ENCODE results near the gene EFCAB6. TPM values are rescaled to one million over a fixed set of nuclear protein-coding genes. Genes with fewer than 3 reads are reported as not detected.

Gene EFCAB6
- total and polyA plus RNA-seq, 2 of the 13 experiments (the other 11 are each of a cell fraction or from before 2014, with no cell fraction given) = not detected

DNA sequence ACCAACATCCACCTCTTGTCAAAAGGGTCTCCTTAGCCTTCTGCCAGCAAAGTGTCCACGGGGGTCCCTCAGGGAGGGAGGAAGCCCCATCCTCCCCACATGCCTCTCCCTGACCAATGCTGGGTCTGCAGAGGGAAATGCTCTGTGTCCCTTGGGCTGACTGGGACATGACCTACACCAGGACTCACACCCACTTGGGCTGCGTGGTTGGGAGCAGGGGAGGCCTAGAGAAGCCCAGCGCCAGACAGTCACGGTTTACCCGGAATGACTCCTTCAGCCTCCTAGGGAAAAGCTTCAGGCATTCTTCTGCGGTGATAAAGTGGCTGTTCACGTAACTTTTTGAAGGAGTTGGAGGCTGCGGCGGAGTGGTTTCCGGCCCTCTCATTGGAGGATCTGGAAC lies 180.3 kb downstream of the EFCAB6 start:
- Histone ChIP-seq H3K36me3 (replicated peaks in 1 of 2; ENCODE audit: control insufficient read depth in 1 of 2, insufficient read depth in 2 of 2, low read length in 2 of 2) (no peaks in the 10 kb centered on the region), H3K9ac (ENCODE audit: insufficient read depth, low read depth, low read length) (no peak overlapping the region), H3K4me1 (ENCODE audit: insufficient read depth, low read length) (no peaks in the 10 kb centered on the region), H4K20me1 (ENCODE audit: insufficient read depth, low read length) (no peaks in the 10 kb centered on the region), H3K4me2 (ENCODE audit: low read depth, low read length) (no peak overlapping the region), H3K79me2 (ENCODE audit: insufficient read depth, low read length) (no peaks in the 10 kb centered on the region), H3K27ac (ENCODE audit: extremely low read length, insufficient read depth, low read length) (no peak overlapping the region), H3K27me3 (ENCODE audit: control insufficient read depth in 1 of 2, insufficient read depth in 2 of 2, low read length in 2 of 2) (peaks cover 2 to 19% of the 10 kb centered on the region in 2 experiments; a peak in 3 of 5 replicates), H3K4me3 (replicated peaks in 1 of 3; ENCODE audit: insufficient read depth in 1 of 3, low read depth in 2 of 3, low read length in 3 of 3) (no peak overlapping the region), H2AFZ (ENCODE audit: low read length) (no peak overlapping the region), H3K9me3 (ENCODE audit: low read length) (no peaks in the 10 kb centered on the region)
- ChIA-PET POLR2A (no interaction called here), CTCF (ENCODE audit: low intra/inter-chr PET ratio, low total read pairs) (no interaction called here)
- intact Hi-C loops (cut with micrococcal nuclease; ENCODE audit: unreplicated experiment) = no loop called here
- in situ Hi-C loops (cut with HindIII; ENCODE audit: extremely low pct_ligation_motif_present, low pct_unique_long_range_greater_than_20kb) = no loop called here
- 80% methylated on average over 5 of the region's 10 CpGs for WGBS (ENCODE audit: low lambda C conversion rate)
- DNase-seq (ENCODE audit: low spot score) (no peak), FAIRE-seq (no peak), ATAC-seq (no peak)
- no TSS peak for BruUV-seq (replicated peaks)
- TF ChIP-seq, protein P1, sequence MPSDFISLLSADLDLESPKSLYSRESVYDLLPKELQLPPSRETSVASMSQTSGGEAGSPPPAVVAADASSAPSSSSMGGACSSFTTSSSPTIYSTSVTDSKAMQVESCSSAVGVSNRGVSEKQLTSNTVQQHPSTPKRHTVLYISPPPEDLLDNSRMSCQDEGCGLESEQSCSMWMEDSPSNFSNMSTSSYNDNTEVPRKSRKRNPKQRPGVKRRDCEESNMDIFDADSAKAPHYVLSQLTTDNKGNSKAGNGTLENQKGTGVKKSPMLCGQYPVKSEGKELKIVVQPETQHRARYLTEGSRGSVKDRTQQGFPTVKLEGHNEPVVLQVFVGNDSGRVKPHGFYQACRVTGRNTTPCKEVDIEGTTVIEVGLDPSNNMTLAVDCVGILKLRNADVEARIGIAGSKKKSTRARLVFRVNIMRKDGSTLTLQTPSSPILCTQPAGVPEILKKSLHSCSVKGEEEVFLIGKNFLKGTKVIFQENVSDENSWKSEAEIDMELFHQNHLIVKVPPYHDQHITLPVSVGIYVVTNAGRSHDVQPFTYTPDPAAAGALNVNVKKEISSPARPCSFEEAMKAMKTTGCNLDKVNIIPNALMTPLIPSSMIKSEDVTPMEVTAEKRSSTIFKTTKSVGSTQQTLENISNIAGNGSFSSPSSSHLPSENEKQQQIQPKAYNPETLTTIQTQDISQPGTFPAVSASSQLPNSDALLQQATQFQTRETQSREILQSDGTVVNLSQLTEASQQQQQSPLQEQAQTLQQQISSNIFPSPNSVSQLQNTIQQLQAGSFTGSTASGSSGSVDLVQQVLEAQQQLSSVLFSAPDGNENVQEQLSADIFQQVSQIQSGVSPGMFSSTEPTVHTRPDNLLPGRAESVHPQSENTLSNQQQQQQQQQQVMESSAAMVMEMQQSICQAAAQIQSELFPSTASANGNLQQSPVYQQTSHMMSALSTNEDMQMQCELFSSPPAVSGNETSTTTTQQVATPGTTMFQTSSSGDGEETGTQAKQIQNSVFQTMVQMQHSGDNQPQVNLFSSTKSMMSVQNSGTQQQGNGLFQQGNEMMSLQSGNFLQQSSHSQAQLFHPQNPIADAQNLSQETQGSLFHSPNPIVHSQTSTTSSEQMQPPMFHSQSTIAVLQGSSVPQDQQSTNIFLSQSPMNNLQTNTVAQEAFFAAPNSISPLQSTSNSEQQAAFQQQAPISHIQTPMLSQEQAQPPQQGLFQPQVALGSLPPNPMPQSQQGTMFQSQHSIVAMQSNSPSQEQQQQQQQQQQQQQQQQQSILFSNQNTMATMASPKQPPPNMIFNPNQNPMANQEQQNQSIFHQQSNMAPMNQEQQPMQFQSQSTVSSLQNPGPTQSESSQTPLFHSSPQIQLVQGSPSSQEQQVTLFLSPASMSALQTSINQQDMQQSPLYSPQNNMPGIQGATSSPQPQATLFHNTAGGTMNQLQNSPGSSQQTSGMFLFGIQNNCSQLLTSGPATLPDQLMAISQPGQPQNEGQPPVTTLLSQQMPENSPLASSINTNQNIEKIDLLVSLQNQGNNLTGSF (CRISPR knock-in tag; IDR thresholded peaks at IDR 0.05) = no peak
- TF ChIP-seq, protein P2, sequence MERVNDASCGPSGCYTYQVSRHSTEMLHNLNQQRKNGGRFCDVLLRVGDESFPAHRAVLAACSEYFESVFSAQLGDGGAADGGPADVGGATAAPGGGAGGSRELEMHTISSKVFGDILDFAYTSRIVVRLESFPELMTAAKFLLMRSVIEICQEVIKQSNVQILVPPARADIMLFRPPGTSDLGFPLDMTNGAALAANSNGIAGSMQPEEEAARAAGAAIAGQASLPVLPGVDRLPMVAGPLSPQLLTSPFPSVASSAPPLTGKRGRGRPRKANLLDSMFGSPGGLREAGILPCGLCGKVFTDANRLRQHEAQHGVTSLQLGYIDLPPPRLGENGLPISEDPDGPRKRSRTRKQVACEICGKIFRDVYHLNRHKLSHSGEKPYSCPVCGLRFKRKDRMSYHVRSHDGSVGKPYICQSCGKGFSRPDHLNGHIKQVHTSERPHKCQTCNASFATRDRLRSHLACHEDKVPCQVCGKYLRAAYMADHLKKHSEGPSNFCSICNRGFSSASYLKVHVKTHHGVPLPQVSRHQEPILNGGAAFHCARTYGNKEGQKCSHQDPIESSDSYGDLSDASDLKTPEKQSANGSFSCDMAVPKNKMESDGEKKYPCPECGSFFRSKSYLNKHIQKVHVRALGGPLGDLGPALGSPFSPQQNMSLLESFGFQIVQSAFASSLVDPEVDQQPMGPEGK (CRISPR knock-in tag; IDR thresholded peaks at IDR 0.05) = no peak
- TF ChIP-seq MXD3 (CRISPR knock-in tag; IDR thresholded peaks at IDR 0.05) (no peak), ZNF850 (CRISPR knock-in tag; conservative IDR thresholded peaks at IDR 0.05) (no peak), ZBTB7B (CRISPR knock-in tag; IDR thresholded peaks at IDR 0.05) (no peak), ZMAT3 (CRISPR knock-in tag; conservative IDR thresholded peaks at IDR 0.05) (no peak), ZNF510 (CRISPR knock-in tag; IDR thresholded peaks at IDR 0.05; ENCODE audit: low read depth) (no peak), ZNF543 (CRISPR knock-in tag; IDR thresholded peaks at IDR 0.05) (no peak), TFDP2 (CRISPR knock-in tag; IDR thresholded peaks at IDR 0.05) (no peak), ZNF101 (CRISPR knock-in tag; IDR thresholded peaks at IDR 0.05; ENCODE audit: borderline replicate concordance, low read depth) (no peak), MYC (CRISPR knock-in tag; IDR thresholded peaks at IDR 0.05; ENCODE audit: borderline replicate concordance) (no peak), TCF12 (IDR thresholded peaks at IDR 0.05) (no peak), TCF12 (CRISPR knock-in tag; IDR thresholded peaks at IDR 0.05) (no peak)
- TF ChIP-seq, protein P3, sequence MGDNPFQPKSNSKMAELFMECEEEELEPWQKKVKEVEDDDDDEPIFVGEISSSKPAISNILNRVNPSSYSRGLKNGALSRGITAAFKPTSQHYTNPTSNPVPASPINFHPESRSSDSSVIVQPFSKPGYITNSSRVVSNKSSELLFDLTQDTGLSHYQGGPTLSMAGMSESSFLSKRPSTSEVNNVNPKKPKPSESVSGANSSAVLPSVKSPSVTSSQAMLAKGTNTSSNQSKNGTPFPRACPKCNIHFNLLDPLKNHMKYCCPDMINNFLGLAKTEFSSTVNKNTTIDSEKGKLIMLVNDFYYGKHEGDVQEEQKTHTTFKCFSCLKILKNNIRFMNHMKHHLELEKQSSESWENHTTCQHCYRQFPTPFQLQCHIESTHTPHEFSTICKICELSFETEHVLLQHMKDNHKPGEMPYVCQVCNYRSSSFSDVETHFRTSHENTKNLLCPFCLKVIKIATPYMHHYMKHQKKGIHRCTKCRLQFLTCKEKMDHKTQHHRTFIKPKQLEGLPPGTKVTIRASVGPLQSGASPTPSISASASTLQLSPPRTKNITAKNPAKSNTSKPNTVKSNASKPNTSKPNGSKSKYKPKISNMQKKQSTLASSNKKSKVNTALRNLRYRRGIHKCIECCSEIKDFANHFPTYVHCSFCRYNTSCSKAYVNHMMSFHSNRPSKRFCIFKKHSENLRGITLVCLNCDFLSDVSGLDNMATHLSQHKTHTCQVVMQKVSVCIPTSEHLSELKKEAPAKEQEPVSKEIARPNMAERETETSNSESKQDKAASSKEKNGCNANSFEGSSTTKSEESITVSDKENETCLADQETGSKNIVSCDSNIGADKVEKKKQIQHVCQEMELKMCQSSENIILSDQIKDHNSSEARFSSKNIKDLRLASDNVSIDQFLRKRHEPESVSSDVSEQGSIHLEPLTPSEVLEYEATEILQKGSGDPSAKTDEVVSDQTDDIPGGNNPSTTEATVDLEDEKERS (CRISPR knock-in tag; IDR thresholded peaks at IDR 0.05) = no peak

Data from HepG2 (cell line).